ENCODE data around the gene UCKL1. TPM values are rescaled to one million over a fixed set of nuclear protein-coding genes. Genes with fewer than 3 reads are reported as not detected.
"Not testable (repeated sequence)": the region's sequence is repeated elsewhere in the genome, so short reads cannot be mapped to it uniquely, and the experiment has no call there.

UCKL1 gene
- total and polyA plus RNA-seq, 7 experiments from 2014 or later = 20.5 to 49.0 (median 44.8) TPM

- ATAC-seq (no peak), DNase-seq (no peak)
- ChIA-PET POLR2A (interaction anchor here (0.6 kb wide), 1 partner anchor 12 kb away, joined by 4 read pairs; no protein-coding TSS in a partner anchor), CTCF (no interaction called here)
- no peaks in the 10 kb centered on the region for H3K9me3 ChIP-seq (ENCODE audit: control insufficient read depth in 2 of 3, low read length in 3 of 3)
- H3K4me3 ChIP-seq (ENCODE audit: low read length) = no peak overlapping the region
- intact Hi-C loops (cut with micrococcal nuclease) = no loop called here
- no peaks in the 10 kb centered on the region for H3K4me1 ChIP-seq (ENCODE audit: control insufficient read depth in 2 of 2, insufficient read depth in 2 of 2, low read length in 2 of 2)
- peaks cover 7 to 41% (median 7%) of the 10 kb centered on the region in 3 experiments for H3K36me3 ChIP-seq (ENCODE audit: control insufficient read depth in 2 of 3, insufficient read depth in 3 of 3, low read length in 3 of 3)
- H3K4me1 Mint-ChIP-seq = peaks cover 19 to 34% (median 28%) of the 10 kb centered on the region in 7 donors
- H3K27ac Mint-ChIP-seq = peak overlapping the region in 7 of 9 donors; percentile 2 to 67 (median 37)
- peaks cover 4 to 32% (median 10%) of the 10 kb centered on the region in 5 donors for H3K36me3 Mint-ChIP-seq
- H3K4me3 Mint-ChIP-seq = no peak overlapping the region
- H3K27ac ChIP-seq (ENCODE audit: low read depth, low read length) = no peak overlapping the region
- no peaks in the 10 kb centered on the region for H3K9me3 Mint-ChIP-seq
- no peaks in the 10 kb centered on the region for H3K27me3 Mint-ChIP-seq
- H3K27me3 ChIP-seq (ENCODE audit: control insufficient read depth in 2 of 2, insufficient read depth in 2 of 2, low read length in 2 of 2) = no peaks in the 10 kb centered on the region
Measured at GRCh38 chr20:63923651-63924050, 32.6 kb downstream of the UCKL1 start.

- peak overlapping the region in 1 of 9 donors; percentile 65 for H3K27ac Mint-ChIP-seq
- peaks cover 0 to 36% (median 0%) of the 10 kb centered on the region in 3 experiments for H3K36me3 ChIP-seq (ENCODE audit: control insufficient read depth in 2 of 3, insufficient read depth in 3 of 3, low read length in 3 of 3)
- no peaks in the 10 kb centered on the region for H3K4me1 ChIP-seq (ENCODE audit: control insufficient read depth in 2 of 2, insufficient read depth in 2 of 2, low read length in 2 of 2)
- DNase-seq = no peak
- no peaks in the 10 kb centered on the region for H3K27me3 Mint-ChIP-seq
- no peak overlapping the region for H3K4me3 ChIP-seq (ENCODE audit: low read length)
- no peak overlapping the region for H3K27ac ChIP-seq (ENCODE audit: low read depth, low read length)
- no peak overlapping the region for H3K4me3 Mint-ChIP-seq
- H3K9me3 Mint-ChIP-seq = peaks cover 0 to 9% (median 3%) of the 10 kb centered on the region in 11 donors
- ChIA-PET CTCF (no interaction called here), POLR2A (no interaction called here)
- peaks cover 13 to 31% (median 24%) of the 10 kb centered on the region in 7 donors for H3K4me1 Mint-ChIP-seq
- ATAC-seq = no peak
- no peaks in the 10 kb centered on the region for H3K27me3 ChIP-seq (ENCODE audit: control insufficient read depth in 2 of 2, insufficient read depth in 2 of 2, low read length in 2 of 2)
- peaks cover 0 to 32% (median 14%) of the 10 kb centered on the region in 5 donors for H3K36me3 Mint-ChIP-seq
- H3K9me3 ChIP-seq (ENCODE audit: control insufficient read depth in 2 of 3, low read length in 3 of 3) = no peaks in the 10 kb centered on the region
- intact Hi-C loops (cut with micrococcal nuclease) = no loop called here
Measured at GRCh38 chr20:63920226-63920625, 36.0 kb downstream of the UCKL1 start.

- ATAC-seq (no peak), DNase-seq (no peak)
- Mint-ChIP-seq H3K36me3 (peaks cover 0 to 32% (median 17%) of the 10 kb centered on the region in 5 donors), H3K4me3 (no peak overlapping the region), H3K9me3 (peaks cover 0 to 9% (median 3%) of the 10 kb centered on the region in 11 donors), H3K4me1 (peaks cover 9 to 31% (median 16%) of the 10 kb centered on the region in 7 donors), H3K27me3 (no peaks in the 10 kb centered on the region), H3K27ac (no peak overlapping the region)
- intact Hi-C loops (cut with micrococcal nuclease) = no loop called here
- CTCF ChIA-PET = no interaction called here
- POLR2A ChIA-PET = interaction anchor here (0.6 kb wide), 1 partner anchor 14 kb away, joined by 3 read pairs; no protein-coding TSS in a partner anchor
- Histone ChIP-seq H3K9me3 (ENCODE audit: control insufficient read depth in 2 of 3, low read length in 3 of 3) (no peaks in the 10 kb centered on the region), H3K27ac (ENCODE audit: low read depth, low read length) (no peak overlapping the region), H3K36me3 (ENCODE audit: control insufficient read depth in 2 of 3, insufficient read depth in 3 of 3, low read length in 3 of 3) (peaks cover 0 to 36% (median 0%) of the 10 kb centered on the region in 3 experiments), H3K4me1 (ENCODE audit: control insufficient read depth in 2 of 2, insufficient read depth in 2 of 2, low read length in 2 of 2) (no peaks in the 10 kb centered on the region), H3K27me3 (ENCODE audit: control insufficient read depth in 2 of 2, insufficient read depth in 2 of 2, low read length in 2 of 2) (no peaks in the 10 kb centered on the region), H3K4me3 (ENCODE audit: low read length) (no peak overlapping the region)
Measured at GRCh38 chr20:63919130-63919529, 37.1 kb downstream of the UCKL1 start.

GRCh38 chr20:63917811-63918210 is 38.4 kb downstream of the UCKL1 start:
- H3K36me3 ChIP-seq (ENCODE audit: control insufficient read depth in 2 of 3, insufficient read depth in 3 of 3, low read length in 3 of 3) = peaks cover 0 to 36% (median 0%) of the 10 kb centered on the region in 3 experiments
- no peaks in the 10 kb centered on the region for H3K4me1 ChIP-seq (ENCODE audit: control insufficient read depth in 2 of 2, insufficient read depth in 2 of 2, low read length in 2 of 2)
- intact Hi-C loops (cut with micrococcal nuclease) = no loop called here
- no peaks in the 10 kb centered on the region for H3K9me3 ChIP-seq (ENCODE audit: control insufficient read depth in 2 of 3, low read length in 3 of 3)
- Mint-ChIP-seq H3K9me3 (peaks cover 0 to 9% (median 3%) of the 10 kb centered on the region in 11 donors), H3K4me1 (peaks cover 6 to 27% (median 15%) of the 10 kb centered on the region in 7 donors), H3K4me3 (no peak overlapping the region), H3K36me3 (peaks cover 0 to 32% (median 17%) of the 10 kb centered on the region in 5 donors), H3K27me3 (no peaks in the 10 kb centered on the region), H3K27ac (peak overlapping the region in 2 of 9 donors; percentile 22 to 27)
- CTCF ChIA-PET = interaction anchor here (0.6 to 1.0 kb wide), 2 partner anchors 12 to 16 kb away, joined by 3 to 4 read pairs; no protein-coding TSS in a partner anchor
- no peak overlapping the region for H3K27ac ChIP-seq (ENCODE audit: low read depth, low read length)
- POLR2A ChIA-PET = interaction anchor here (0.6 to 0.8 kb wide), 2 partner anchors 17 to 32 kb away, joined by 3 read pairs; no protein-coding TSS in a partner anchor
- no peak overlapping the region for H3K4me3 ChIP-seq (ENCODE audit: low read length)
- no peak for DNase-seq
- ATAC-seq = no peak
- H3K27me3 ChIP-seq (ENCODE audit: control insufficient read depth in 2 of 2, insufficient read depth in 2 of 2, low read length in 2 of 2) = no peaks in the 10 kb centered on the region

GRCh38 chr20:63916371-63916939 is 39.8 kb downstream of the UCKL1 start:
- H3K4me1 ChIP-seq (ENCODE audit: control insufficient read depth in 2 of 2, insufficient read depth in 2 of 2, low read length in 2 of 2); intact Hi-C loops (cut with micrococcal nuclease); H3K27me3 Mint-ChIP-seq; H3K4me3 Mint-ChIP-seq; CTCF ChIA-PET; H3K27ac ChIP-seq (ENCODE audit: low read depth, low read length); H3K9me3 Mint-ChIP-seq; H3K9me3 ChIP-seq (ENCODE audit: control insufficient read depth in 2 of 3, low read length in 3 of 3); ATAC-seq; H3K4me3 ChIP-seq (ENCODE audit: low read length); DNase-seq; H3K27me3 ChIP-seq (ENCODE audit: control insufficient read depth in 2 of 2, insufficient read depth in 2 of 2, low read length in 2 of 2): not testable (repeated sequence)
- Mint-ChIP-seq H3K4me1 (peaks cover 10 to 35% (median 20%) of the 10 kb centered on the region in 7 donors), H3K27ac (peak overlapping the region in 2 of 9 donors; percentile 22 to 52), H3K36me3 (peaks cover 0 to 32% (median 17%) of the 10 kb centered on the region in 5 donors)
- peaks cover 0 to 31% (median 0%) of the 10 kb centered on the region in 3 experiments for H3K36me3 ChIP-seq (ENCODE audit: control insufficient read depth in 2 of 3, insufficient read depth in 3 of 3, low read length in 3 of 3)
- POLR2A ChIA-PET = interaction anchor here (1.0 kb wide), 1 partner anchor 9 kb away, joined by 3 read pairs; no protein-coding TSS in a partner anchor

GRCh38 chr20:63915471-63915870 is 40.7 kb downstream of the UCKL1 start:
- POLR2A ChIA-PET = interaction anchor here (0.7 to 1.0 kb wide), 2 partner anchors 8 to 10 kb away, joined by 3 to 8 read pairs; no protein-coding TSS in a partner anchor
- Histone ChIP-seq H3K9me3 (ENCODE audit: control insufficient read depth in 2 of 3, low read length in 3 of 3) (no peaks in the 10 kb centered on the region), H3K4me3 (ENCODE audit: low read length) (no peak overlapping the region), H3K27ac (ENCODE audit: low read depth, low read length) (no peak overlapping the region), H3K4me1 (ENCODE audit: control insufficient read depth in 2 of 2, insufficient read depth in 2 of 2, low read length in 2 of 2) (peaks cover 3 to 14% of the 10 kb centered on the region in 2 donors), H3K36me3 (ENCODE audit: control insufficient read depth in 2 of 3, insufficient read depth in 3 of 3, low read length in 3 of 3) (peaks cover 0 to 31% (median 0%) of the 10 kb centered on the region in 3 experiments), H3K27me3 (ENCODE audit: control insufficient read depth in 2 of 2, insufficient read depth in 2 of 2, low read length in 2 of 2) (no peaks in the 10 kb centered on the region)
- intact Hi-C loops (cut with micrococcal nuclease) = no loop called here
- ATAC-seq = no peak
- Mint-ChIP-seq H3K27me3 (no peaks in the 10 kb centered on the region), H3K4me1 (peaks cover 19 to 45% (median 29%) of the 10 kb centered on the region in 7 donors), H3K27ac (peak overlapping the region in 1 of 9 donors; percentile 57), H3K9me3 (peaks cover 0 to 9% (median 3%) of the 10 kb centered on the region in 11 donors), H3K4me3 (no peak overlapping the region), H3K36me3 (peaks cover 0 to 32% (median 17%) of the 10 kb centered on the region in 5 donors)
- CTCF ChIA-PET = no interaction called here
- no peak for DNase-seq
